ENCODE measurements around the gene VGLL4.

VGLL4 gene

GRCh38 chr3:11565072-11565471, 78.6 kb downstream of the VGLL4 start:
- Mint-ChIP-seq H3K9me3 (no peaks in the 10 kb centered on the region), H3K36me3 (peaks cover 75% of the 10 kb centered on the region), H3K4me3 (no peak overlapping the region), H3K27ac (peak overlapping the region; percentile 23), H3K4me1 (peaks cover 14% of the 10 kb centered on the region)
- DNase-seq (ENCODE audit: low spot score in 2 of 2) = no peak
- no peak for ATAC-seq

GRCh38 chr3:11564577-11565001, 79.1 kb downstream of the VGLL4 start:
- DNase-seq (ENCODE audit: low spot score in 2 of 2) (no peak), ATAC-seq (no peak)
- H3K27ac Mint-ChIP-seq = no peak overlapping the region
- peaks cover 79% of the 10 kb centered on the region for H3K36me3 Mint-ChIP-seq
- no peaks in the 10 kb centered on the region for H3K9me3 Mint-ChIP-seq
- peaks cover 13% of the 10 kb centered on the region for H3K4me1 Mint-ChIP-seq
- no peak overlapping the region for H3K4me3 Mint-ChIP-seq

- ATAC-seq (no peak), DNase-seq (ENCODE audit: low spot score in 2 of 2) (no peak)
- H3K4me3 Mint-ChIP-seq = no peak overlapping the region
- H3K27ac Mint-ChIP-seq = peak overlapping the region; percentile 76
- H3K36me3 Mint-ChIP-seq = peaks cover 81% of the 10 kb centered on the region
- H3K9me3 Mint-ChIP-seq = no peaks in the 10 kb centered on the region
- H3K4me1 Mint-ChIP-seq = peaks cover 13% of the 10 kb centered on the region
Measured at GRCh38 chr3:11563865-11564185, 79.9 kb downstream of the VGLL4 start.

GRCh38 chr3:11563159-11563864, 80.4 kb downstream of the VGLL4 start:
- peaks cover 81% of the 10 kb centered on the region for H3K36me3 Mint-ChIP-seq
- peak overlapping the region; percentile 76 for H3K27ac Mint-ChIP-seq
- no peak overlapping the region for H3K4me3 Mint-ChIP-seq

GRCh38 chr3:11562277-11562881, 81.3 kb downstream of the VGLL4 start:
- Mint-ChIP-seq H3K36me3 (peaks cover 81% of the 10 kb centered on the region), H3K27ac (peak overlapping the region; percentile 76), H3K4me3 (no peak overlapping the region), H3K4me1 (peaks cover 20% of the 10 kb centered on the region), H3K9me3 (no peaks in the 10 kb centered on the region)
- DNase-seq (ENCODE audit: low spot score in 2 of 2) (no peak), ATAC-seq (no peak)

More at GRCh38 chr3:11563159-11563864, 80.4 kb downstream of the VGLL4 start:
- no peak for DNase-seq (ENCODE audit: low spot score in 2 of 2)
- H3K4me1 Mint-ChIP-seq = peaks cover 13% of the 10 kb centered on the region
- no peaks in the 10 kb centered on the region for H3K9me3 Mint-ChIP-seq
- no peak for ATAC-seq

- Mint-ChIP-seq H3K4me3 (no peak overlapping the region), H3K27ac (peak overlapping the region; percentile 70), H3K4me1 (peaks cover 12% of the 10 kb centered on the region), H3K36me3 (peaks cover 90% of the 10 kb centered on the region), H3K9me3 (no peaks in the 10 kb centered on the region)
- ATAC-seq (no peak), DNase-seq (ENCODE audit: low spot score in 2 of 2) (no peak)
Measured at GRCh38 chr3:11560746-11561145, 83.0 kb downstream of the VGLL4 start.

GRCh38 chr3:11559816-11560633, 83.7 kb downstream of the VGLL4 start:
- Mint-ChIP-seq H3K27ac (peak overlapping the region; percentile 70), H3K4me1 (peaks cover 12% of the 10 kb centered on the region), H3K4me3 (no peak overlapping the region)

GRCh38 chr3:11558918-11559815, 84.5 kb downstream of the VGLL4 start:
- peak overlapping the region; percentile 70 for H3K27ac Mint-ChIP-seq
- DNase-seq (ENCODE audit: low spot score in 2 of 2) = no peak
- peak; percentile 17 for ATAC-seq

More at GRCh38 chr3:11559816-11560633, 83.7 kb downstream of the VGLL4 start:
- Mint-ChIP-seq H3K9me3 (no peaks in the 10 kb centered on the region), H3K36me3 (peaks cover 90% of the 10 kb centered on the region)
- ATAC-seq = no peak
- DNase-seq (ENCODE audit: low spot score in 2 of 2) = no peak

GRCh38 chr3:11558411-11558903, 85.3 kb downstream of the VGLL4 start:
- Mint-ChIP-seq H3K9me3 (no peaks in the 10 kb centered on the region), H3K4me1 (peaks cover 8% of the 10 kb centered on the region)

More at GRCh38 chr3:11558918-11559815, 84.5 kb downstream of the VGLL4 start:
- no peaks in the 10 kb centered on the region for H3K9me3 Mint-ChIP-seq
- no peak overlapping the region for H3K4me3 Mint-ChIP-seq
- peaks cover 12% of the 10 kb centered on the region for H3K4me1 Mint-ChIP-seq
- peaks cover 97% of the 10 kb centered on the region for H3K36me3 Mint-ChIP-seq

GRCh38 chr3:11558002-11558401, 85.7 kb downstream of the VGLL4 start:
- H3K27ac Mint-ChIP-seq = peak overlapping the region; percentile 58
- no peaks in the 10 kb centered on the region for H3K9me3 Mint-ChIP-seq
- ATAC-seq (peak; percentile 48), DNase-seq (ENCODE audit: low spot score in 2 of 2) (no peak)
- peaks cover 7% of the 10 kb centered on the region for H3K4me1 Mint-ChIP-seq
- H3K36me3 Mint-ChIP-seq = peaks cover 93% of the 10 kb centered on the region
- H3K4me3 Mint-ChIP-seq = no peak overlapping the region

More at GRCh38 chr3:11558411-11558903, 85.3 kb downstream of the VGLL4 start:
- Mint-ChIP-seq H3K36me3 (peaks cover 97% of the 10 kb centered on the region), H3K4me3 (no peak overlapping the region), H3K27ac (no peak overlapping the region)
- no peak for ATAC-seq
- DNase-seq (ENCODE audit: low spot score in 2 of 2) = no peak

GRCh38 chr3:11556851-11557644, 86.7 kb downstream of the VGLL4 start:
- Mint-ChIP-seq H3K36me3 (peaks cover 90% of the 10 kb centered on the region), H3K4me3 (no peak overlapping the region), H3K27ac (peak overlapping the region; percentile 76), H3K4me1 (peaks cover 7% of the 10 kb centered on the region), H3K9me3 (no peaks in the 10 kb centered on the region)
- ATAC-seq (no peak), DNase-seq (ENCODE audit: low spot score in 2 of 2) (no peak)

- Mint-ChIP-seq H3K4me1 (peaks cover 8% of the 10 kb centered on the region), H3K9me3 (no peaks in the 10 kb centered on the region), H3K27ac (peak overlapping the region; percentile 76), H3K4me3 (no peak overlapping the region), H3K36me3 (peaks cover 80% of the 10 kb centered on the region)
- DNase-seq (ENCODE audit: low spot score in 2 of 2) = no peak
- ATAC-seq = no peak
Measured at GRCh38 chr3:11555881-11556633, 87.7 kb downstream of the VGLL4 start.

GRCh38 chr3:11555211-11555782, 88.4 kb downstream of the VGLL4 start:
- ATAC-seq (no peak), DNase-seq (ENCODE audit: low spot score in 2 of 2) (no peak)
- peaks cover 15% of the 10 kb centered on the region for H3K4me1 Mint-ChIP-seq
- peaks cover 73% of the 10 kb centered on the region for H3K36me3 Mint-ChIP-seq
- no peaks in the 10 kb centered on the region for H3K9me3 Mint-ChIP-seq
- H3K27ac Mint-ChIP-seq = peak overlapping the region; percentile 76
- no peak overlapping the region for H3K4me3 Mint-ChIP-seq

All from stimulated activated effector memory CD8-positive, alpha-beta T cell treated with anti-CD3 and anti-CD28 coated beads, Interleukin-12 subunit alpha, Interleukin-12 subunit beta, amount 100 ng/mL, for 72 hours (primary cell).